IMR-90 (cell line): ENCODE results near the gene FMN1. TPM values are rescaled to one million over a fixed set of nuclear protein-coding genes. Genes with fewer than 3 reads are reported as not detected.

Source experiments
- ATAC-seq: fragments of 200-7000 bp; cut with Tn5 transposase; 2 replicates; pipeline ENCODE4 v1.9.1; 2020; ENCODE audit warnings: low read depth, mild to moderate bottlenecking, moderate library complexity
- BruUV-seq: library from RNA; stranded (reverse); fragments of 400-500 nt; replicated peaks from 2 replicates; lab custom pipeline; 2021; lab: Mats Ljungman, UMichigan
- CTCF ChIA-PET: fragments of 300-600 bp; formaldehyde crosslinking; extraction: SDS; loops from one replicate; lab custom pipeline; 2021; ENCODE audit warnings: antibody characterized with exemption; lab: Yijun Ruan, JAX
- POLR2A ChIA-PET: fragments of 300-600 bp; sonication (Branson Sonifier 250); formaldehyde crosslinking; loops from one replicate; lab custom pipeline; 2022; ENCODE audit warnings: antibody characterized with exemption; ENCODE audit not compliant: unreplicated experiment; lab: Charles Lee
- DNase-seq: peaks from one replicate; pipeline ENCODE4 v3.0.0; 2013
- H2AFZ ChIP-seq: replicated peaks from 2 replicates; pipeline ENCODE3; 2013; ENCODE audit warnings: low read length, mild to moderate bottlenecking; ENCODE audit not compliant: poor library complexity
- H2AK5ac ChIP-seq: 2 replicates; pipeline ENCODE4 v1.6.1; 2013; ENCODE audit warnings: low read depth, low read length, inconsistent platforms
- H2AK9ac ChIP-seq: replicated peaks from 2 replicates; pipeline ENCODE3; 2013; ENCODE audit warnings: mild to moderate bottlenecking, low read depth, low read length, moderate library complexity; ENCODE audit not compliant: poor library complexity
- H2BK120ac ChIP-seq: 2 replicates; pipeline ENCODE4 v1.6.1; 2013; ENCODE audit warnings: low read depth, low read length, inconsistent platforms
- H2BK15ac ChIP-seq: 3 replicates; pipeline ENCODE4 v1.6.1; 2013; ENCODE audit warnings: low read depth, low read length, inconsistent platforms
- H2BK20ac ChIP-seq: 2 replicates; pipeline ENCODE4 v1.6.1; 2013; ENCODE audit warnings: low read depth, mild to moderate bottlenecking, inconsistent platforms, low read length, moderate library complexity
- H2BK5ac ChIP-seq: 2 replicates; pipeline ENCODE4 v1.6.1; 2013; ENCODE audit warnings: mild to moderate bottlenecking, low read depth, low read length, inconsistent platforms; ENCODE audit not compliant: poor library complexity, severe bottlenecking
- H3K14ac ChIP-seq: replicated peaks from 2 replicates; pipeline ENCODE4 v1.6.1; 2013; ENCODE audit warnings: low read depth, low read length, inconsistent platforms
- H3K18ac ChIP-seq: 2 replicates; pipeline ENCODE4 v1.6.1; 2013; ENCODE audit warnings: low read depth, low read length, control low read depth
- H3K23ac ChIP-seq: 2 replicates; pipeline ENCODE4 v1.6.1; 2013; ENCODE audit warnings: low read depth, low read length, inconsistent platforms
- H3K27ac ChIP-seq: 2 replicates; pipeline ENCODE4 v1.5.1; 2013; ENCODE audit warnings: mild to moderate bottlenecking, control low read depth, low read length; ENCODE audit not compliant: insufficient read depth
- H3K27me3 ChIP-seq: 2 replicates; pipeline ENCODE4 v1.6.1; 2013; ENCODE audit warnings: low read length; ENCODE audit not compliant: control insufficient read depth, insufficient read depth
- H3K36me3 ChIP-seq: 2 replicates; pipeline ENCODE4 v1.6.1; 2013; ENCODE audit warnings: low read length, mixed read lengths; ENCODE audit not compliant: control insufficient read depth, insufficient read depth
- H3K4ac ChIP-seq: 2 replicates; pipeline ENCODE4 v1.6.1; 2013; ENCODE audit warnings: low read depth, low read length, inconsistent platforms
- H3K4me1 ChIP-seq: 2 replicates; pipeline ENCODE4 v1.6.1; 2013; ENCODE audit warnings: low read length, mixed read lengths; ENCODE audit not compliant: control insufficient read depth, insufficient read depth
- H3K4me2 ChIP-seq: 2 replicates; pipeline ENCODE4 v1.6.1; 2013; ENCODE audit warnings: low read depth, mild to moderate bottlenecking, control low read depth, low read length, moderate library complexity
- H3K4me3 ChIP-seq: 2 replicates; pipeline ENCODE4 v1.5.1; 2013; ENCODE audit warnings: low read depth, mild to moderate bottlenecking, control low read depth, low read length, moderate library complexity; ENCODE audit not compliant: insufficient read depth
- H3K56ac ChIP-seq: 2 replicates; pipeline ENCODE4 v1.6.1; 2013; ENCODE audit warnings: low read length, inconsistent platforms; ENCODE audit not compliant: insufficient read depth; ENCODE audit errors: extremely low read depth
- H3K79me1 ChIP-seq, 2 experiments: 2 replicates each; pipeline ENCODE4 v1.6.1; 2013; ENCODE audit warnings: low read length in 2 of 2, inconsistent platforms in 1 of 2, low read depth in 1 of 2
- H3K9ac ChIP-seq: 2 replicates; pipeline ENCODE4 v1.6.1; 2013; ENCODE audit warnings: low read depth, low read length, control low read depth
- H3K9me1 ChIP-seq: 2 replicates; pipeline ENCODE4 v1.6.1; 2013; ENCODE audit warnings: low read length, inconsistent platforms; ENCODE audit not compliant: insufficient read depth
- H3K9me3 ChIP-seq: 2 replicates; pipeline ENCODE4 v1.6.1; 2013; ENCODE audit warnings: low read length; ENCODE audit not compliant: control insufficient read depth, insufficient read depth
- H4K20me1 ChIP-seq: 2 replicates; pipeline ENCODE4 v1.6.1; 2013; ENCODE audit warnings: low read length, inconsistent platforms; ENCODE audit not compliant: insufficient read depth
- H4K5ac ChIP-seq: 2 replicates; pipeline ENCODE4 v1.6.1; 2013; ENCODE audit warnings: mild to moderate bottlenecking, low read depth, low read length, control low read depth
- H4K8ac ChIP-seq, 2 experiments: 2 replicates each; pipeline ENCODE4 v1.6.1; 2013; ENCODE audit warnings: low read depth in 2 of 2, low read length in 2 of 2, control low read depth in 1 of 2, inconsistent platforms in 1 of 2
- H4K91ac ChIP-seq: 2 replicates; pipeline ENCODE4 v1.6.1; 2013; ENCODE audit warnings: low read depth, low read length, inconsistent platforms; ENCODE audit not compliant: insufficient read depth
- CEBPB ChIP-seq: IDR thresholded peaks from 2 replicates; pipeline ENCODE4 v1.6.1; 2012; ENCODE audit warnings: low read depth, low read length, improper control_type of control experiment
- USF2 ChIP-seq: fragments of 150-350 bp; IDR thresholded peaks from 2 replicates; pipeline ENCODE4 v1.6.1; 2017; ENCODE audit warnings: mild to moderate bottlenecking, antibody characterized with exemption, low read length, low read depth
- WGBS, 2 experiments: methylation state at CpG; one replicate each; pipeline versions ENCODE4 v1.1.5 to v1.1.7; 2013; ENCODE audit warnings: missing lambda C conversion rate in 2 of 2; ENCODE audit not compliant: insufficient read length in 1 of 2; ENCODE audit errors: extremely low coverage in 2 of 2; 5-methylcytosine and 5-hydroxymethylcytosine counted together
- dilution Hi-C: fragments of 300-500 bp; cut with HindIII; formaldehyde crosslinking; loops from one replicate; pipeline ENCODE4 v1.14.3; 2018; ENCODE audit warnings: low sequenced_read_pairs; ENCODE audit not compliant: unreplicated experiment
- in situ Hi-C: fragments of 300-500 bp; cut with MboI; formaldehyde crosslinking; loops from 3 replicates; pipeline ENCODE4 v1.14.3; 2019; ENCODE audit warnings: low sequenced_read_pairs, inconsistent platforms, mixed read lengths
- intact Hi-C: fragments of 100-400 bp; cut with micrococcal nuclease; formaldehyde crosslinking; loops from 2 replicates; pipeline ENCODE4 v1.10.0; 2022
- polyA plus RNA-seq, 3 experiments: library from polyadenylated mRNA; depleted of rRNA; stranded (reverse); fragments of >200 nt; gene quantifications; 2 replicates each; pipeline ENCODE4 v1.2.3, GENCODE V29; 2012; ENCODE audit warnings: low replicate concordance in 1 of 3
- total RNA-seq: library from RNA; depleted of rRNA; stranded (reverse); fragments of >200 nt; gene quantifications from 2 replicates; pipeline ENCODE4 v1.2.3, GENCODE V29; 2012

Gene FMN1
- total and polyA plus RNA-seq, 2 of the 4 experiments (the other 2 are of a cell fraction) = 7.3 to 17.6 TPM

- H2AK9ac ChIP-seq = peak overlapping the region; percentile 38
- H3K23ac ChIP-seq = peak overlapping the region; percentile 66
- H2AFZ ChIP-seq = no peak overlapping the region
- WGBS, 2 experiments = 20% methylated on average over 1 of the region's 5 CpGs; no CpG with 5 or more reads in 1 of the 2 experiments
- H3K56ac ChIP-seq = peak overlapping the region; percentile 43; the same call in 1 of the 2 replicates
- intact Hi-C loops = no loop called here
- no peak overlapping the region for H3K4me2 ChIP-seq
- peaks cover 24% of the 10 kb centered on the region for H3K4me1 ChIP-seq
- H3K18ac ChIP-seq = peak overlapping the region; percentile 94
- H3K4ac ChIP-seq = peak overlapping the region; percentile 73
- dilution Hi-C loops = no loop called here
- DNase-seq (peak; percentile 87), ATAC-seq (peak; percentile 73)
- H3K9ac ChIP-seq = peak overlapping the region; percentile 57
- peak overlapping the region; percentile 95; the same call in 2 of the 3 replicates for H2BK15ac ChIP-seq
- BruUV-seq = no TSS peak
- peak overlapping the region; percentile 68 to 86 for H4K8ac ChIP-seq
- H3K9me3 ChIP-seq = no peaks in the 10 kb centered on the region
- no peak overlapping the region for H3K4me3 ChIP-seq
- peak overlapping the region; percentile 98 for H2BK5ac ChIP-seq
- peaks cover 25% of the 10 kb centered on the region for H3K9me1 ChIP-seq
- H4K20me1 ChIP-seq = no peaks in the 10 kb centered on the region
- H3K27ac ChIP-seq = peak overlapping the region; percentile 92
- peak overlapping the region; percentile 71 for H3K14ac ChIP-seq
- peak overlapping the region; percentile 85 for H2BK20ac ChIP-seq
- H3K36me3 ChIP-seq = peaks cover 3% of the 10 kb centered on the region; the same call in 1 of the 2 replicates
- H4K5ac ChIP-seq = peak overlapping the region; percentile 93
- POLR2A ChIA-PET = interaction anchor here (0.6 kb wide), 1 partner anchor 53 kb away, joined by 6 read pairs; no protein-coding TSS in a partner anchor
- peak; percentile 75 for TF ChIP-seq CEBPB
- TF ChIP-seq USF2 = no peak
- H3K79me1 ChIP-seq = peaks cover 52 to 90% of the 10 kb centered on the region in 2 experiments
- H2AK5ac ChIP-seq = peak overlapping the region; percentile 67
- H4K91ac ChIP-seq = peak overlapping the region; percentile 88
- H3K27me3 ChIP-seq = no peaks in the 10 kb centered on the region
- CTCF ChIA-PET = interaction anchor here (1.0 kb wide), 1 partner anchor 48 kb away, joined by 3 read pairs; no protein-coding TSS in a partner anchor
- H2BK120ac ChIP-seq = peak overlapping the region; percentile 92
- in situ Hi-C loops = no loop called here
Observed at GRCh38 chr15:32908135-32908801, 286.2 kb downstream of the FMN1 start.
